ENCODE data around the gene UMAD1.

Gene UMAD1

GRCh38 chr7:7895004-7895650, 254.6 kb downstream of the UMAD1 start:
- no peak for DNase-seq (ENCODE audit: low read depth)

- DNase-seq (ENCODE audit: low read depth): no peak
Measured at GRCh38 chr7:7895754-7896153, 255.2 kb downstream of the UMAD1 start.

GRCh38 chr7:7897509-7897908, 257.0 kb downstream of the UMAD1 start:
- DNase-seq (ENCODE audit: low read depth): no peak

- DNase-seq (ENCODE audit: low read depth): no peak
Measured at GRCh38 chr7:7897949-7898515, 257.5 kb downstream of the UMAD1 start.

GRCh38 chr7:7902845-7903244, 262.3 kb downstream of the UMAD1 start:
- DNase-seq (ENCODE audit: low read depth): no peak

GRCh38 chr7:7907306-7907705, 266.8 kb downstream of the UMAD1 start:
- DNase-seq (ENCODE audit: low read depth): no peak

GRCh38 chr7:7908622-7909145, 268.1 kb downstream of the UMAD1 start:
- DNase-seq (ENCODE audit: low read depth): no peak

GRCh38 chr7:7909376-7909775, 268.8 kb downstream of the UMAD1 start:
- DNase-seq (ENCODE audit: low read depth): no peak

GRCh38 chr7:7911369-7912123, 271.0 kb downstream of the UMAD1 start:
- no peak for DNase-seq (ENCODE audit: low read depth)

GRCh38 chr7:7912937-7913336, 272.4 kb downstream of the UMAD1 start:
- no peak for DNase-seq (ENCODE audit: low read depth)

GRCh38 chr7:7913504-7913903, 273.0 kb downstream of the UMAD1 start:
- DNase-seq (ENCODE audit: low read depth): no peak

GRCh38 chr7:7914547-7914946, 274.0 kb downstream of the UMAD1 start:
- DNase-seq (ENCODE audit: low read depth): no peak

- no peak for DNase-seq (ENCODE audit: low read depth)
Measured at GRCh38 chr7:7916064-7916463, 275.5 kb downstream of the UMAD1 start.

- no peak for DNase-seq (ENCODE audit: low read depth)
Measured at GRCh38 chr7:7917593-7917992, 277.0 kb downstream of the UMAD1 start.

GRCh38 chr7:7918736-7919448, 278.3 kb downstream of the UMAD1 start:
- DNase-seq (ENCODE audit: low read depth): no peak

- DNase-seq (ENCODE audit: low read depth): no peak
Measured at GRCh38 chr7:7919449-7919945, 278.9 kb downstream of the UMAD1 start.

GRCh38 chr7:7920056-7920455, 279.5 kb downstream of the UMAD1 start:
- no peak for DNase-seq (ENCODE audit: low read depth)

- DNase-seq (ENCODE audit: low read depth): no peak
Measured at GRCh38 chr7:7920481-7920880, 279.9 kb downstream of the UMAD1 start.

- DNase-seq (ENCODE audit: low read depth): no peak
Measured at GRCh38 chr7:7921830-7922229, 281.3 kb downstream of the UMAD1 start.

- no peak for DNase-seq (ENCODE audit: low read depth)
Measured at GRCh38 chr7:7922684-7923385, 282.3 kb downstream of the UMAD1 start.

- DNase-seq (ENCODE audit: low read depth): no peak
Measured at GRCh38 chr7:7923818-7924217, 283.3 kb downstream of the UMAD1 start.

GRCh38 chr7:7924303-7924702, 283.8 kb downstream of the UMAD1 start:
- DNase-seq (ENCODE audit: low read depth): no peak
